Gastroesophageal sphincter (tissue), 4 donors: Measurements from ENCODE around the gene ATP9B. TPM values are rescaled to one million over a fixed set of nuclear protein-coding genes. Genes with fewer than 3 reads are reported as not detected.

Source experiments
- ATAC-seq: fragments of 150-250 bp; one replicate; pipeline ENCODE4 v1.9.1; 2016; ENCODE audit warnings: mild to moderate bottlenecking, moderate library complexity
- H3K27ac ChIP-seq, 4 donors: fragments of 200-600 bp; sonication (generic) in 3 of 4; 1 replicate in 3 of 4; 2 replicates in 1 of 4; pipeline ENCODE4 v1.5.1; 2016 to 2019
- H3K27me3 ChIP-seq: fragments of 200-600 bp; sonication (generic); one replicate; pipeline ENCODE4 v1.5.1; 2019
- H3K36me3 ChIP-seq, 2 donors: fragments of 200-600 bp; sonication (generic); one replicate each; pipeline ENCODE4 v1.5.1; 2019; ENCODE audit warnings: control low read depth in 1 of 2
- H3K4me1 ChIP-seq, 3 donors: fragments of 200-600 bp; sonication (generic); 1 replicate in 2 of 3; 2 replicates in 1 of 3; pipeline ENCODE4 v1.5.1; 2016 to 2019; ENCODE audit warnings: control low read depth in 2 of 3
- H3K4me3 ChIP-seq, 2 donors: fragments of 200-600 bp; sonication (generic); one replicate each; pipeline ENCODE4 v1.5.1; 2019; ENCODE audit warnings: mild to moderate bottlenecking in 1 of 2, moderate library complexity in 1 of 2
- H3K9me3 ChIP-seq, 3 donors: fragments of 200-600 bp; sonication (generic); one replicate each; pipeline ENCODE4 v1.5.1; 2017 to 2019; ENCODE audit warnings: control low read depth in 2 of 3
- EP300 ChIP-seq: sonication (generic); formaldehyde crosslinking; IDR thresholded peaks from one replicate; pipeline ENCODE4 v1.6.1; 2017; ENCODE audit warnings: antibody characterized with exemption, mild to moderate bottlenecking
- POLR2A ChIP-seq, 2 donors: fragments of 450-650 bp; IDR thresholded peaks; one replicate each; pipeline ENCODE4 v1.6.1; 2017; ENCODE audit warnings: antibody characterized with exemption in 2 of 2, mild to moderate bottlenecking in 2 of 2, moderate library complexity in 1 of 2
- POLR2AphosphoS5 ChIP-seq: sonication (generic); formaldehyde crosslinking; IDR thresholded peaks from one replicate; pipeline ENCODE4 v1.6.1; 2017; ENCODE audit warnings: antibody characterized with exemption
- WGBS, 2 donors: methylation state at CpG; one replicate each; pipeline ENCODE4 v1.1.5; 2018; ENCODE audit warnings: low coverage in 1 of 2; 5-methylcytosine and 5-hydroxymethylcytosine counted together
- total RNA-seq, 4 donors: library from RNA; depleted of rRNA; stranded (reverse); fragments of >200 nt; gene quantifications; one replicate each; pipeline ENCODE4 v1.1.0, GENCODE V29; 2016
- TF ChIP-seq, protein P1 (sequence below), 4 experiments: fragments of 200-600 bp in 2 of 4; fragments of 450-650 bp in 2 of 4; sonication (generic) in 1 of 4; IDR thresholded peaks; one replicate each; pipeline ENCODE4 v1.5.1; 2017 to 2019; ENCODE audit warnings: antibody characterized with exemption in 4 of 4, mild to moderate bottlenecking in 2 of 4, moderate library complexity in 2 of 4

The ATP9B gene
- total RNA-seq, 4 donors from 2014 or later: 16.6 to 48.7 (median 33.7) TPM

DNA sequence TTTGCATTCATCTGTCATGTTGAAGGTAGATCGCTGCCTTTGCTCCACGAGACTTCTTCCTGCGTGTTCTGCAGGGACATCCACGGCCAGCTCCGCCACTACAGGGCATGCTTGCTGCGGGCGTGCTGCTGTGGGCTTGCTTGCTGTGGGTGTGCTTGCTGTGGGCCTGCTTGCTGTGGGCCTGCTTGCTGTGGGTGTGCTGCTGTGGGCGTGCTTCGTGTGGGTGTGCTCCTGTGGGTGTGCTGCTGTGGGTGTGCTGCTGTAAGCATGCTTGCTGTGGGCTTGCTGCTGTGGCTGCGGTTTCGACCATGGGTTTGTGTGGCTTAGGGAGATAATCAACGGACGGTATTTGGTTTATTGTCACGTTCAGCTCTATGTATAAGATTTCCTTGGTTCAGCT, 165.2 kb downstream of the ATP9B start:
- no peak for TF ChIP-seq EP300
- TF ChIP-seq, protein P1, sequence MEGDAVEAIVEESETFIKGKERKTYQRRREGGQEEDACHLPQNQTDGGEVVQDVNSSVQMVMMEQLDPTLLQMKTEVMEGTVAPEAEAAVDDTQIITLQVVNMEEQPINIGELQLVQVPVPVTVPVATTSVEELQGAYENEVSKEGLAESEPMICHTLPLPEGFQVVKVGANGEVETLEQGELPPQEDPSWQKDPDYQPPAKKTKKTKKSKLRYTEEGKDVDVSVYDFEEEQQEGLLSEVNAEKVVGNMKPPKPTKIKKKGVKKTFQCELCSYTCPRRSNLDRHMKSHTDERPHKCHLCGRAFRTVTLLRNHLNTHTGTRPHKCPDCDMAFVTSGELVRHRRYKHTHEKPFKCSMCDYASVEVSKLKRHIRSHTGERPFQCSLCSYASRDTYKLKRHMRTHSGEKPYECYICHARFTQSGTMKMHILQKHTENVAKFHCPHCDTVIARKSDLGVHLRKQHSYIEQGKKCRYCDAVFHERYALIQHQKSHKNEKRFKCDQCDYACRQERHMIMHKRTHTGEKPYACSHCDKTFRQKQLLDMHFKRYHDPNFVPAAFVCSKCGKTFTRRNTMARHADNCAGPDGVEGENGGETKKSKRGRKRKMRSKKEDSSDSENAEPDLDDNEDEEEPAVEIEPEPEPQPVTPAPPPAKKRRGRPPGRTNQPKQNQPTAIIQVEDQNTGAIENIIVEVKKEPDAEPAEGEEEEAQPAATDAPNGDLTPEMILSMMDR (IDR thresholded peaks at IDR 0.05): no peak
- TF ChIP-seq POLR2AphosphoS5: no peak
- TF ChIP-seq POLR2A (IDR thresholded peaks at IDR 0.05): no peak
- no peaks in the 10 kb centered on the region for H3K27me3 ChIP-seq
- no peaks in the 10 kb centered on the region for H3K9me3 ChIP-seq
- 96% methylated on average over 6 of the region's 14 CpGs; no CpG with 5 or more reads in 1 of the 2 donors for WGBS, 2 donors
- no peaks in the 10 kb centered on the region for H3K4me1 ChIP-seq
- H3K36me3 ChIP-seq: peaks cover 0 to 7% of the 10 kb centered on the region in 2 donors
- H3K27ac ChIP-seq: no peak overlapping the region
- no peak for ATAC-seq
- no peak overlapping the region for H3K4me3 ChIP-seq

- Histone ChIP-seq H3K27ac (no peak overlapping the region), H3K4me3 (no peak overlapping the region), H3K27me3 (no peaks in the 10 kb centered on the region), H3K4me1 (no peaks in the 10 kb centered on the region), H3K36me3 (peaks cover 0 to 11% of the 10 kb centered on the region in 2 donors), H3K9me3 (no peaks in the 10 kb centered on the region)
- 96% methylated on average over 9 of the region's 12 CpGs; no CpG with 5 or more reads in 1 of the 2 donors for WGBS, 2 donors
- no peak for ATAC-seq
- no peak for TF ChIP-seq EP300
- no peak for TF ChIP-seq POLR2A (IDR thresholded peaks at IDR 0.05)
- TF ChIP-seq, protein P1 (IDR thresholded peaks at IDR 0.05): no peak
- TF ChIP-seq POLR2AphosphoS5: no peak
These were observed 170.4 kb downstream of the ATP9B start for GRCh38 chr18:79239631-79240030.

DNA sequence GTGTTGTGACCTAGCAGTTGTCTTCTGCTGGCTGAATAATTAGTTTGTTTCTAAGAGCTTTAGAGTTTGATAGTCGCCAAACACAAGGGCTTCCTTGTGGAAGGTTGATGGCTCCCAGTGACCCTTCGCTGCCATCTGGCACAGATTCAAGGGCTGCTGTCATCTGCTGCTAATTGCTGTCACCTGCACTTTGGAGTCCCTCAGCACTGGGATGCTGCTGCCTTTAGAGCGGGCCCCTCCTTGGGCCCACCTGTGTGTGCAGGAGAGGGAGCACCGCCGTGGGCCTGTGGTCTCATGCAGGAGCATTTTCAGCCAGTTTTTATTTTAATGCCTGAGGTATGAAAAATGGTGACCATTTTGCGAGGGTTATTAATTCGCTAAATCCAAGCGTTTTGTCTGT, 172.6 kb downstream of the ATP9B start:
- Histone ChIP-seq H3K27me3 (no peaks in the 10 kb centered on the region), H3K36me3 (peaks cover 0 to 11% of the 10 kb centered on the region in 2 donors), H3K4me1 (peaks cover 0 to 7% (median 0%) of the 10 kb centered on the region in 3 donors), H3K27ac (no peak overlapping the region), H3K9me3 (no peaks in the 10 kb centered on the region), H3K4me3 (no peak overlapping the region)
- no peak for ATAC-seq
- WGBS, 2 donors: 86 to 92% methylated on average over 5 to 6 of the region's 8 CpGs
- TF ChIP-seq EP300 (no peak), POLR2AphosphoS5 (no peak), POLR2A (IDR thresholded peaks at IDR 0.05) (no peak)
- TF ChIP-seq, protein P1 (IDR thresholded peaks at IDR 0.05): no peak

DNA sequence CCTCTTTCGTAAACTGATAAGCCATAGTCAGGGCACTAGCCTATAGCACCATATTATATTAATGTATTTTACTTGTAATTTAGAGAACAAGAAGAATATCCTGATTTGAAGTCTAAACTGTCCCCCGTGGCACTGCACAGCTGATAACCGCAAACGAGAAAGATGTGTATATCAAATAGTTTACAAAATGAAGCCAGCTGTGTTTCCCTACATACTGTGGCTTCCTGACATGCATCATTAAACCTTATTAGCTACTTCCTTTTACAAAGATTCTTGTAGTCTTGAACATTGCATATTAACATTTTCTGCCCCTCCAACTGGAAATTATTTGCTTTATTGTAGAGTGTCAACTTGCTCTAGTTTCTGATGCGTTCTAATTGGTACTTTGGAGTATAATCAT, 173.1 kb downstream of the ATP9B start:
- WGBS, 2 donors: 80 to 82% methylated on average over 4 to 5 of the region's 5 CpGs
- ATAC-seq: no peak
- H3K4me3 ChIP-seq: no peak overlapping the region

DNA sequence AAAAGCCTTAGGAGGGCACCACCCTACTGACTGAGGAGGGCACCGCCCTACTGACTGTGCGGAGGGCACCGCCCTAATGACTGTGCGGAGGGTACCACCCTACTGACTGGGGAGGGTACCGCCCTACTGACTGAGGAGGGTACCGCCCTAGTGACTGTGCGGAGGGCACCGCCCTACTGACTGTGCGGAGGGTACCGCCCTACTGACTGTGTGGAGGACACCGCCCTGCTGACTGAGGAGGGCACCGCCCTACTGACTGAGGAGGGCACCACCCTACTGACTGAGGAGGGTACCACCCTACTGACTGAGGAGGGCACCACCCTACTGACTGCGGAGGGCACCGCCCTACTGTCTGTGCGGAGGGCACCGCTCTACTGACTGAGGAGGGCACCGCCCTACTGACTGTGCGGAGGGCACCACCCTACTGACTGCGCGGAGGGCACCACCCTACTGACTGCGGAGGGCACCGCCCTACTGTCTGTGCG, 176.4 kb downstream of the ATP9B start:
- Histone ChIP-seq H3K9me3 (no peaks in the 10 kb centered on the region), H3K4me1 (peaks cover 0 to 8% (median 0%) of the 10 kb centered on the region in 3 donors), H3K27ac (no peak overlapping the region), H3K4me3 (no peak overlapping the region), H3K36me3 (no peaks in the 10 kb centered on the region), H3K27me3 (no peaks in the 10 kb centered on the region)
- ATAC-seq: no peak
- TF ChIP-seq POLR2A (IDR thresholded peaks at IDR 0.05): no peak
- TF ChIP-seq POLR2AphosphoS5: no peak
- 100% methylated on average over 1 of the region's 23 CpGs; no CpG with 5 or more reads in 1 of the 2 donors for WGBS, 2 donors

More for the DNA sequence above, 173.1 kb downstream of the ATP9B start:
- Histone ChIP-seq H3K27me3 (no peaks in the 10 kb centered on the region), H3K4me1 (peaks cover 0 to 8% (median 0%) of the 10 kb centered on the region in 3 donors), H3K27ac (no peak overlapping the region), H3K9me3 (no peaks in the 10 kb centered on the region), H3K36me3 (peaks cover 0 to 11% of the 10 kb centered on the region in 2 donors)
- TF ChIP-seq, protein P1 (IDR thresholded peaks at IDR 0.05): no peak
- TF ChIP-seq POLR2AphosphoS5 (no peak), POLR2A (IDR thresholded peaks at IDR 0.05) (no peak), EP300 (no peak)
